AG10803 (cell line): ENCODE results near the gene IGSF10.
A peak's percentile ranks its signal among the peaks of the same experiment; 100 is the strongest.

Source experiments
- DNase-seq: peaks from one replicate; pipeline ENCODE4 v3.0.0; 2010; ENCODE audit warnings: low read depth
- H3K4me3 ChIP-seq: 2 replicates; pipeline ENCODE4 v1.5.1; 2011; ENCODE audit warnings: mild to moderate bottlenecking, low read length, control low read depth
- TF ChIP-seq, protein P1 (sequence below): conservative IDR thresholded peaks from 2 replicates; pipeline ENCODE4 v1.5.1; 2011; ENCODE audit warnings: mild to moderate bottlenecking, low read length, control low read depth, inconsistent platforms

Gene IGSF10

DNA sequence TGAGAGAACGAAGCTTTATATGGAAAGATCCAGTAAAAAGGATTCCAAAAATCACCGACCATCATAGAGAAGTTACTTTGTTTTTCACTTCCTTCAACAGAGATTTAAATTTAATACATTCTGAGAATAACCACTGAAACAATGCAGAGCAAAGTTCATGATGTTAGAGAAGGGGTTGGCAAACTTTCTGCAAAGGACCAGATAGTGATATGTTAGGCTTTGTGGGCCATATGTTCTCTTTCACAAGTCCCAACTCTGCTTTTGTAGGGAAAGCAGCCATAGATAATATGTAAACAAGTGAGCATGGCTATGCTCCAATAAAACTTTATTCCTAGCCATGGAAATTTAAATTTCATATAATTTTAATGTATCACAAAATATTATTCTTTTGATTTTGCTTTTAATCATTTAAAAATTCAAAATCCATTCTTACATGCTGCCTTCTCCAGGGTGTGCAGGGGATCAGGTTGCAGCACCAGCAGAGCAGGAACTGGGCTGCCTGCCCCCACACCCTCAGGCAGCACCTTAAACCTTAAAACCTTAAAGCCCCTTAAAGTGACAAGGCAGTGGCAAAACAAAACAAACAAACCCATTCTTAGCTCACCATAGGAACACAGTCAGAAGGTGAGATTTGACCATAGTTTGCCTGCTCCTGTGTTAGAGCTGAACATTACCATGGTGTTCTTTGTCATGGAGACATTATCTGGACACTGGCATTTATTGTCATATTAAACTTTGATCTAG is 16.9 kb upstream of the IGSF10 start:
- H3K4me3 ChIP-seq = no peak overlapping the region
- no peak for DNase-seq
- TF ChIP-seq, protein P1, sequence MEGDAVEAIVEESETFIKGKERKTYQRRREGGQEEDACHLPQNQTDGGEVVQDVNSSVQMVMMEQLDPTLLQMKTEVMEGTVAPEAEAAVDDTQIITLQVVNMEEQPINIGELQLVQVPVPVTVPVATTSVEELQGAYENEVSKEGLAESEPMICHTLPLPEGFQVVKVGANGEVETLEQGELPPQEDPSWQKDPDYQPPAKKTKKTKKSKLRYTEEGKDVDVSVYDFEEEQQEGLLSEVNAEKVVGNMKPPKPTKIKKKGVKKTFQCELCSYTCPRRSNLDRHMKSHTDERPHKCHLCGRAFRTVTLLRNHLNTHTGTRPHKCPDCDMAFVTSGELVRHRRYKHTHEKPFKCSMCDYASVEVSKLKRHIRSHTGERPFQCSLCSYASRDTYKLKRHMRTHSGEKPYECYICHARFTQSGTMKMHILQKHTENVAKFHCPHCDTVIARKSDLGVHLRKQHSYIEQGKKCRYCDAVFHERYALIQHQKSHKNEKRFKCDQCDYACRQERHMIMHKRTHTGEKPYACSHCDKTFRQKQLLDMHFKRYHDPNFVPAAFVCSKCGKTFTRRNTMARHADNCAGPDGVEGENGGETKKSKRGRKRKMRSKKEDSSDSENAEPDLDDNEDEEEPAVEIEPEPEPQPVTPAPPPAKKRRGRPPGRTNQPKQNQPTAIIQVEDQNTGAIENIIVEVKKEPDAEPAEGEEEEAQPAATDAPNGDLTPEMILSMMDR = no peak

DNA sequence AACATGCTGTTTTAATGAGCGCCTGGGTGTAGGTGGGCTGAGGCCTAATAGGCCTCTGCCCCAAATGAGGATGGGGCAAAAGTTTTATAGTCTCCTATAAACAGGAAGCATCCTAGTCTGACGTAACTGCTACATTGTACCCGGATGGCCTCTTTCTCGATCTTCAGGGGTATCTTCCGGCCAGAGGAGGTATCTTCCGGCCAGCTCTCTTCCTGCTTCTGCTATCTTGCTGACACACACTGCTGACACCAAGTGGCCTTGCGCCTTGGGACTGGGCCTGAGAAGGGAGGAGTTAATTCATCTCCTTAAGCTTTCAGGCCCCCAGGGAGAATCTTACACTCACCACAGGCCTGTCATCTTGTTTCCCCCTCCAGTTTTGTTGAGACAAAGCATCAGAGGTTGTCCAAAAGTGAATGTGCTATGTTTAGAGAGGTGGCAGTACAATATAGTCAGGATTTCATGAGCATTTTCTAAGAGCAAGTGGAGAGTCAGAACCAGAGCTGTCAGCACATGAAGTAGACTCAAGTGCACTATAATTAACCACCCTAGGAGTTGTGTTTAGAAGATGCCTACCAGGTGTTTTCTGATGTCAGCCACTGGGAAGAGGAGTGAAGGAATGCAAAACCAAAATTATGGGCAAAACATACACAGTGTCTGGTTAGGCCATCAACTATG is 15.6 kb upstream of the IGSF10 start:
- no peak overlapping the region for H3K4me3 ChIP-seq
- TF ChIP-seq, protein P1 = no peak
- no peak for DNase-seq

DNA sequence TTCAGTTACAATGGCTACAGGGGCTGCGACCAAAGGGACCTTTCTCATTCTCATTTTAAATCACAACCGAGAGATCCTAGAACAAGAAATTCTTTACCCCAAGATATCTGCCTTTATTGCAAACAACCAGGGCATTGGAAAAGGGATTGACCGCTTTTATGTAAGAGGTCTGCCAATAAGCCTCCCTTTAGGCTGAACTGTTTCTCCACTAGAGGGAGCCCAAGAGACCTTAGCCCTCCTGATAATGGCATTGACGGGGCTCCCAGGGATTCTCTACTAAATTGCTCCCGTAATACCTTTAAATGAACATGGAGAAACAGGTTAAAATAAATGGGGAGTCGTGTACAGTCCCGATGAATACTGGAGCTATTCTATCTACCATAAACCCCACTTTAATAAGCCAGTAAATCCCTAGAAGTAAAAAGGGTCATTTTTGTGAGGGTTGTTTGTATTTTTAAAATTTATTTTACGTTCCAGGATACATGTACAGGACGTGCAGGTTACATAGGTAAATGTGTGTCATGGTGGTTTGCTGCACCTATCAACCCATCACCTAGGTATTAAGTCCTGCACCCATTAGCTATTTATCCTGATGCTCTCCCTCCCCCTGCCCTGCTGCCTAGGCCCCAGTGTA is 7.5 kb upstream of the IGSF10 start:
- H3K4me3 ChIP-seq = no peak overlapping the region
- DNase-seq = peak; percentile 63
- TF ChIP-seq, protein P1 = peak; percentile 97

DNA sequence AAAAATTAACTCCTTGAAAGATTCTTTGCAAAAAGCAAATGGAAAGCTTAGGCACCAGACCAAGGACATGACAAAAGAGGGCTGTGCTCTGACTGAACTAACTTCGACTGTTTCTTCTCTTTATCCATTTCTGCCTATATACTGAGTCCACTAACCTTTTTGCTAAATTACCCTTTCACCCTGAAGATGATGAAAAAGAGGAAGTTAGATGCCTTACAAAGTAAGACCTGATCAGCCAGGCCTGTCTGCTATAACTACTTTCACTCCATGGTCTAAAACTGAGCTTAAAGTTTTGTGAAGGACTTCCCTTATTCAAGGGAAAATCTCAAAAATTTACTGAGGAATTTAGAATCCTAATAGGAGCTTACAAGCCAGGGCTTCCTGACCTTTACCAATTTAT is 6.2 kb upstream of the IGSF10 start:
- no peak for DNase-seq

DNA sequence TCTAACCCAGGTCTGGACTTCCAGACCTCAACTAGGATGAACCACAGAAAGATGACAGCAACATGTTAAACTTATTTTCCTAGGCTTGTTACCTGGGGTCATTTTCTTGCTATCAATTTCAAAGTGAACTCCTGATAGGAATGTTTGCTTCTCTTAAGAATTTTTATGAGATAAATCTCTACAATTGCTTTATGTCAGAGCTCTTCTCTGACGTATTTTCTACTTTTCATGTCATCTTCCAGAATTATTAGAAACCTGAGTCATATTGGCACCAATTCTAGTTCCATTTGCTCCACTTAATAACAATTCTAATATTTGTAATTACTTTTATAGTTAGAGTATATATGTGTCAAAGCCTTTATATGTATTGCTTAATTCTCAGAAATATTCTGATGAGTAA is 2.1 kb upstream of the IGSF10 start:
- no peak overlapping the region for H3K4me3 ChIP-seq
- DNase-seq = no peak
- TF ChIP-seq, protein P1 = no peak

More for the DNA sequence above, 6.2 kb upstream of the IGSF10 start:
- TF ChIP-seq, protein P1 = no peak
- H3K4me3 ChIP-seq = no peak overlapping the region

DNA sequence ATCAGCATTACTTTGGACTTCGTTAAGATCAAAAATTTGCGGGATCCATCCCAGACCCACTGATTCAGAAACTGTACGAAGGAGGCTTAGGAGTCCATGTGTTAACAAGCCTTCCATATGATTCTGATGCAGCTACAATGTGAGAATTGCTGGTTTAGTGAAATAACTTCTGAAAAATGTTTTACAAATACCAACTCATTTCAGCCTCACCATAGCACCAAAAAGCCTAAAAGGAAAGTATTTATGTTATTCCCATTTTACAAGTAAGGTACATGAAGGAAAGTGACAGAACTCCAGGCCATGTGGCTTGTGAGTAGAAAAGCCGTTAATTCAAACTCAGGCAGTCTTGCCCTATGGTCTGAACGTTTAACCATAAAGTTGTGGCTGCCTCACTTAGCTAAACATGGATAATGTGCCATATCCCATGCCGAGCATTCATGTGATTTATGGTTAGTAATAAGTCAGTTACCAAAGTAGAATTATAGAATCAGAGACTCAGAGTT is 1.5 kb upstream of the IGSF10 start:
- H3K4me3 ChIP-seq = no peak overlapping the region
- no peak for DNase-seq
- TF ChIP-seq, protein P1 = no peak
